Activated naive CD8-positive, alpha-beta T cell treated with anti-CD3 and anti-CD28 coated beads, Interleukin-2, amount 10 ng/mL, durations not matched to agents 7 days and 5 days (primary cell): ENCODE measurements around the gene MTRFR. TPM values are rescaled to one million over a fixed set of nuclear protein-coding genes. Genes with fewer than 3 reads are reported as not detected.

ENCODE experiments used
- ATAC-seq: fragments of 150-1000 bp; cut with Tn5 transposase; one replicate; pipeline ENCODE4 v1.10.0; 2021; ENCODE audit warnings: low read depth, moderate library complexity
- POLR2A ChIA-PET: fragments of 350-600 bp; sonication (Branson Sonifier 250); formaldehyde crosslinking; loops from one replicate; lab custom pipeline; 2021; ENCODE audit warnings: antibody characterized with exemption; lab: Charles Lee
- DNase-seq: peaks from one replicate; pipeline ENCODE4 v3.0.0; 2021
- H3K27ac Mint-ChIP-seq: one replicate; pipeline ENCODE4 v1.8.0; 2022; ENCODE audit warnings: mild to moderate bottlenecking, mixed read lengths
- H3K27me3 Mint-ChIP-seq: one replicate; pipeline ENCODE4 v1.8.0; 2022; ENCODE audit warnings: mild to moderate bottlenecking, moderate library complexity, mixed read lengths
- H3K36me3 Mint-ChIP-seq: one replicate; pipeline ENCODE4 v1.8.0; 2021; ENCODE audit warnings: mild to moderate bottlenecking, mixed read lengths
- H3K4me1 Mint-ChIP-seq: one replicate; pipeline ENCODE4 v1.8.0; 2021; ENCODE audit warnings: mixed read lengths
- H3K4me3 Mint-ChIP-seq: one replicate; pipeline ENCODE4 v1.8.0; 2022; ENCODE audit warnings: mild to moderate bottlenecking, moderate library complexity, mixed read lengths
- H3K9me3 Mint-ChIP-seq: one replicate; pipeline ENCODE4 v1.8.0; 2021; ENCODE audit warnings: mixed read lengths
- total RNA-seq, 2 experiments: library from RNA; stranded (reverse); gene quantifications; one replicate each; pipeline ENCODE4 v1.2.3, GENCODE V29; 2021

The MTRFR gene
- total RNA-seq, 2 experiments from 2014 or later, result 41.2 to 42.1 TPM

DNA sequence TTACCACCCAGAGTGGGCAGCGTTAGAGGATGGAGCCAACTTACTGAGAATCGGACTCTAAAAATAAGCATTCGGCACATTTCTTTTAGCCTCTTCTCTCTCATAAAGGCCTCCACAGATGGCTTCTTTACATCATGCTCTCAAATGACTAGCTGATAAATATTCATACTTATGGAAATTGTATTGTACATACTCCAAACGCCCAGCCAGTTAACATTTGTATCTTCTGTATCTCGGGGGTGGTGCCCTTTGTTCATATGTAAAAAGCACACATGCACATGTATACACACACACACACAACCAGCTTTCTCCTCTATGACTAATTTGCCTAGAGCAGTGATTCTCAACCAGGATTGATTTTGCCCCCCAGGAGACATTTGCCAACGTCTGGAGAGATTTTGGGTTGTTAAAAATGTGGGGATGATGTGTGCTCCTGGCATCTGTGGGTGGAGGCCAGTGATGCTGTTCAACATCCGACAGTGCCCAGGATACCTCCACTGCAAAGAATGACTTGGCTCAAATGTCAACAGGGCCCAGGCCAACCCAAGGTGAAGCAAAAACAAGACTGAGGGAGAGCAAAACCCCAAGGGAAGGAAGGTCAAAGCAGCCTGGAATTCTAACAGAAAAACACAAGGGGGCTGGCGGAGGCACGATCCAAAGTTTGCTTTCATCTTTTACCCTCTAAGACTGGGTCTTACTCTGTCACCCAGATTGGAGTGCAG, 53.6 kb downstream of the MTRFR start:
- no peak for ATAC-seq
- peaks cover 4% of the 10 kb centered on the region for H3K36me3 Mint-ChIP-seq
- POLR2A ChIA-PET, result interaction anchor here (0.7 kb wide), 3 partner anchors 18 to 432 kb away, joined by 3 to 4 read pairs (median 4); no protein-coding TSS in a partner anchor
- H3K27me3 Mint-ChIP-seq, result no peaks in the 10 kb centered on the region
- H3K27ac Mint-ChIP-seq, result no peak overlapping the region
- H3K9me3 Mint-ChIP-seq, result no peaks in the 10 kb centered on the region
- DNase-seq, result no peak
- no peak overlapping the region for H3K4me3 Mint-ChIP-seq
- H3K4me1 Mint-ChIP-seq, result no peaks in the 10 kb centered on the region

DNA sequence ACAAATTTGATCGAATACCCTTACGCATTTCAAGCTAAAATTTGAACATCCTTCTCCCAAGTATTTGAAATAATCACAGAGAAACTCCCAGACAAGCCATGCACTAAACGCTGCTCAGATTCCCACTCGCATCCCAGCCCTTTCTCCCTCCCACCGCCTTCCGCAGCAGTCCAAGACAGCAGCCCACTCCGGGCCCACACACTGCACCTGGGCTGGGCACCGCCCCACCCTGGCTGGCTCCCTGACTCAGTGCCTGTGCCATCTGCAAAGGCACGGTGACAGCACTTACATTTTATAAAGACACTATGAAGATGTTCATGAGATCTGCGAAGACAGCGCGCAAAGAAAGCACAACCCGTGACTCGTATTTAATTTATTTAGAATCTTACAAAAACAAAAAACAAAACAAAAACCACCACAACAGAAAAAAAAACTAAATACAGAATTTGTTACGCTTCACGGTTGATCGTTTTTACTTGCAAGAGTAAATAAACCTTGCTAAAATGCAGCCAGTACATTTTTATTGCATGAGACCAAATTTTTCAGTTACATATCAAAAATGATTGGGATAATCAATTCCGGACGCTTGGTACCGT, 55.6 kb downstream of the MTRFR start:
- ATAC-seq (no peak), DNase-seq (no peak)
- Mint-ChIP-seq H3K4me1 (no peaks in the 10 kb centered on the region), H3K36me3 (peaks cover 5% of the 10 kb centered on the region), H3K27ac (no peak overlapping the region), H3K9me3 (no peaks in the 10 kb centered on the region), H3K27me3 (no peaks in the 10 kb centered on the region), H3K4me3 (no peak overlapping the region)
- POLR2A ChIA-PET, result no interaction called here

- Mint-ChIP-seq H3K4me1 (no peaks in the 10 kb centered on the region), H3K4me3 (no peak overlapping the region), H3K36me3 (peaks cover 9% of the 10 kb centered on the region), H3K27ac (no peak overlapping the region), H3K27me3 (no peaks in the 10 kb centered on the region), H3K9me3 (no peaks in the 10 kb centered on the region)
- DNase-seq, result no peak
- POLR2A ChIA-PET, result no interaction called here
- ATAC-seq, result no peak
These were observed 56.7 kb downstream of the MTRFR start for GRCh38 chr12:123289911-123290310.

- H3K27ac Mint-ChIP-seq, result no peak overlapping the region
These were observed 60.0 kb downstream of the MTRFR start for GRCh38 chr12:123293178-123293760.

GRCh38 chr12:123305136-123305535, 71.9 kb downstream of the MTRFR start:
- Mint-ChIP-seq H3K4me3 (no peak overlapping the region), H3K36me3 (peaks cover 22% of the 10 kb centered on the region), H3K27me3 (no peaks in the 10 kb centered on the region), H3K4me1 (no peaks in the 10 kb centered on the region), H3K27ac (no peak overlapping the region), H3K9me3 (no peaks in the 10 kb centered on the region)
- POLR2A ChIA-PET, result no interaction called here
- DNase-seq, result no peak
- ATAC-seq, result no peak

More at GRCh38 chr12:123293178-123293760, 60.0 kb downstream of the MTRFR start:
- Mint-ChIP-seq H3K27me3 (no peaks in the 10 kb centered on the region), H3K9me3 (no peaks in the 10 kb centered on the region), H3K36me3 (peaks cover 20% of the 10 kb centered on the region), H3K4me3 (no peak overlapping the region), H3K4me1 (no peaks in the 10 kb centered on the region)
- ATAC-seq (no peak), DNase-seq (no peak)
- POLR2A ChIA-PET, result no interaction called here

DNA sequence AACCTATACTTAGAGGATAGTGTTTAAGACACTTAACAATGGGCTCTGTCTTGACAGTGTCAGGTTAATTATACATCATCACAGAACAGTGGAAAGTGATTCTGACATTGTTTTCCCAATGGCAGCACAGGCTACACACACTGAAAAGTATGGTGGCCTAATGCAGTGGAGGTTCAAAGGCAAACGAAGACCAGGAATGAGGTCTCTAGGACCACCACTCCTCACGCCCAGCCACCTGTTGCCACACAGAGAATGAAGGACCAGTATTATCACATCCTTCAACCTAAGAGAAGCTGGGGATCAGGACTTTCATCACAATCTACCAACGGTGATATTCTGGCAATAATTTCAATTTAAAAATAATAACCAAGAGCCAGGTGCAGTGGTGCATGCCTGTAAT, 73.0 kb downstream of the MTRFR start:
- DNase-seq, result no peak
- Mint-ChIP-seq H3K4me1 (no peaks in the 10 kb centered on the region), H3K36me3 (peaks cover 21% of the 10 kb centered on the region), H3K9me3 (no peaks in the 10 kb centered on the region), H3K27me3 (no peaks in the 10 kb centered on the region), H3K27ac (no peak overlapping the region), H3K4me3 (no peak overlapping the region)
- POLR2A ChIA-PET, result interaction anchor here (0.9 kb wide), 1 partner anchor 73 kb away, joined by 3 read pairs; the partner anchor contains the start of genes MPHOSPH9 and MTRFR
- ATAC-seq, result no peak

Other genes starting within 250 kb of the MTRFR start
- 10 to 100 TPM; 15.2 to 18.1 TPM for gene PITPNM2, start 82.3 kb upstream of the MTRFR start, total RNA-seq
- gene MPHOSPH9, start 295 bp upstream of the MTRFR start, total RNA-seq, result 100 to 1,000 TPM; 121 to 131 TPM
- 10 to 100 TPM; 31.7 to 32.3 TPM for gene CDK2AP1, start 38.4 kb downstream of the MTRFR start, total RNA-seq
- 10 to 100 TPM; 40.7 to 41.1 TPM for gene SBNO1, start 131.4 kb downstream of the MTRFR start, total RNA-seq
- gene KMT5A, start 150.7 kb downstream of the MTRFR start, total RNA-seq, result 10 to 100 TPM; 64.5 to 69.4 TPM
- 1 to 10 TPM; 5.3 to 5.5 TPM for gene RILPL2, start 203.2 kb downstream of the MTRFR start, total RNA-seq
- gene SNRNP35, start 224.7 kb downstream of the MTRFR start, total RNA-seq, result 10 to 100 TPM; 32.3 to 33.9 TPM